Measurements from ENCODE around the gene TBPL1.

DNA sequence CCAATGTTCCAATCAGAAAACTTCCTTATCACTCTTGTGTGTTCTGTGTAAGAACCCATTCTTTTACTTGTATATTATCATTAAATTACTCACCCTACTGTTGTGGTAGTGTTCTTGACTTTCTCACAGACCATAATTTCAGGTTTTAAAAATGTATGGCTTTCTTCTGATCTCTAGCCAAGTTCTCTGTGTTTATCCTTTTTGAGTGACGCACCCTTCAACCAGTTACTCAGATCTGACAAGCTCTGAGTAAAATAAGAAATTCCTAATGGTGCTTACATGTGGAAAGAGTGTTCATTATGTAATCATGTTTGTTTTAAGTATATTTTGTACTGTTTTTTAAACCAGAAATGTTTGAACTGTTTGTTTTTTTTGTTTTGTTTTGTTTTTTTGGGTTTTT is 11.0 kb downstream of the TBPL1 start:
- TF ChIP-seq CTCF (IDR thresholded peaks at IDR 0.05; ENCODE audit: low read length) (no peak), EZH2 (optimal IDR thresholded peaks at IDR 0.05; ENCODE audit: low read depth, low read length) (no peak)
